Body of pancreas (tissue), 4 donors: ENCODE measurements around the gene KRTAP3-1.
"Not testable (repeated sequence)": the region's sequence is repeated elsewhere in the genome, so short reads cannot be mapped to it uniquely, and the experiment has no call there.

ENCODE experiments used
- CTCF ChIP-seq, 7 experiments: fragments of 450-650 bp in 4 of 7; fragments of 200-600 bp in 3 of 7; sonication (generic) in 3 of 7; IDR thresholded peaks; one replicate each; pipeline ENCODE4 v1.5.1; 2016 to 2019; ENCODE audit warnings: antibody characterized with exemption in 7 of 7
- POLR2A ChIP-seq, 3 donors: fragments of 450-650 bp; IDR thresholded peaks; one replicate each; pipeline ENCODE4 v1.6.1; 2016; ENCODE audit warnings: antibody characterized with exemption in 3 of 3, mild to moderate bottlenecking in 2 of 3

- not testable (repeated sequence) for TF ChIP-seq CTCF, POLR2A (IDR thresholded peaks at IDR 0.05)
Measured at GRCh38 chr17:41055130-41055529, 46.2 kb upstream of the KRTAP3-1 start, which contains the start of gene KRTAP2-2.
